Brain pericyte (primary cell): Measurements from ENCODE around the gene FOXE3.

Experiments used
- DNase-seq: peaks from one replicate; pipeline ENCODE4 v3.0.0-alpha.2; 2012; ENCODE audit warnings: low read depth, low spot score

Gene FOXE3

DNA sequence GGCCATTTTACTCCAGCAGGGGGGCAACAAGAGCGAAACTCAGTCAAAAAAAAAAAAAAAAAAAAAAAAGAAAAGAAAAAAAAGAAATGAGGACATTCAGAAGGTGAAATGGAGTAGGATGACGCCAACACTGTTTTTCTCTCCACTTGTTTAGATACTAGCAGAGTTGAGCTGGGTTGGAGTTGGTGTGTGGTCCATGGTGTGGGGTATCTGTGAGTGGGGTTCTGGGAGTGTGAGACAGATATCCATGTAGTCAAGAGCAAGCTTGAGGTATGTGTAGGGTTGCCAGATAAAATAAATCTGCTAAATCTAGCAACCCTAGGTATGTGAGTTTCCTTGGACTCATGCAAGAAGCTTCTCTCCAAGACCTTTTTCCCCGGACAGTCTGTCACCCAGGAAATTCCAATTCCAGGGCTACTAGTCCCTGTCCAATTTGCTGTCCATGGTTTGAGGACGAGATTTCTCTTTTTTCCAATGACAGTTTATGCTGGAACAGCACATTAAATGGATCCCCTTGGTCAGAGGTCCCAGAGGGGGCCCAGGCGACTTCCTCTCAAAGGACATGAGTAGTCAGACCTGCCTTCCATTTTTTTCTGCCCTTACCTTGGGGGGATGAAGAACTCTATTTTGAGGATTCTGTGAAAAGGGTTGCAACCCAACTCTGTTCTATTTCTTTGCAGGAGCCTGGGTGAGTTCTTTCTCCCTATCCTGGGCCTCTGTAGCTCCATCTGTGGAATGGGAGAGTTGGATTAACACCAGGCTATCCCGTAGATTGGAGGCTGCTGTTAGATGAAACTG, 19.6 kb downstream of the FOXE3 start:
- DNase-seq = no peak

DNA sequence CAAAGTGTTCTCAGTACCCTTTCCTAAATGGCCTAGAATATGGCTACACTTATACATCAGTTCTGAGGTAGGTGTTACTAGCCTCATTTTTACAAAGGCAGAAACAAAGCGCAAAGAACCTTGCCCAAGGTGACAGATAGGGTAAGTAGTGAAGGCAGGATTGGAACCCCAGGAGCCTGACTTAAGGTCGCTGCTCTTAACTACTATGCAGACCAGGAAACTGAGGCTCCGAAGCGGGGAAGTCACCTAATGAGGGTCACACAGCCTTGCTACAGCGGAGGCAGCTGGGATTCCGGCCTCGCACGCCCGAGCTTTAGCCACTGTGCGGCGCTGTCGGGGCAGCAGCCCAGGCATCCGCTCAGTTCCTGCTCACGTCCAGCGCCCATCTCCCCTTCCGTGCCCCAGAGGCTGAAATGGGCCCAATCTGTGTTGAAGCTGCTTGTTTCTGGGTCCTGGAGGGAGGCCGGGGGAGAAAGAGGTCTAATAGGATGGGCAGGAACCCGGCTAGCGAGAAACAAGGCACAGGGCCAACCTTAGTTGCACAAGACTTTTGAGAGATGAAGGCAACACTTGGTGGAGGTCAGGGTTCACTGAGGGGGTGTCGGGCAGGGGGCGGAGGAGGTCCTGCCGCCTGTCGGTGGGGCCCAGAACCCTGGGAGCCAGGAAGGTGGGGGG, 20.4 kb downstream of the FOXE3 start:
- DNase-seq = no peak

DNA sequence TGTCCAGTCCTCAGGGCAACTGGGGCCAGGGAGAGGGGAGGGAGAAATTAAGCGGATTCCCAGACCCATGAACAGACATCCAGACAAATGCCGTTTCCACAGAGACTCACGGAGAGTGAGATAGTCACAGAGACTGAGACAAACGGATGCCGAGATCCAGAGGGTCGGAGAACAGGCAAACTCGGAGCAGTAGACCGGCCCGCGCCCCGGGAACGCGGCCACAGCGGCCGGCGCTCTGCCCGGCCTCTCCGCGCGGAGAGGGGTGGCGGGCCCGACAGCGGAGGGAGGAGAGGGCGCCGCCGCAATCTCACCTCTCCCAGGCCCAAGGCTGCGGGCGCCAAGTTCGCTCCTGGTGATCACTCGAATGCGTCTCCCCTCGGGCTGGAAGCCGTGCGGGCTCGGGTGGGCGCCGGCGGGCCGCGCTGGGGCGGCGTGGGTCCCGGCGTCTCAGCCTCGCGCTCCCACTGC, 20.9 kb downstream of the FOXE3 start:
- no peak for DNase-seq

DNA sequence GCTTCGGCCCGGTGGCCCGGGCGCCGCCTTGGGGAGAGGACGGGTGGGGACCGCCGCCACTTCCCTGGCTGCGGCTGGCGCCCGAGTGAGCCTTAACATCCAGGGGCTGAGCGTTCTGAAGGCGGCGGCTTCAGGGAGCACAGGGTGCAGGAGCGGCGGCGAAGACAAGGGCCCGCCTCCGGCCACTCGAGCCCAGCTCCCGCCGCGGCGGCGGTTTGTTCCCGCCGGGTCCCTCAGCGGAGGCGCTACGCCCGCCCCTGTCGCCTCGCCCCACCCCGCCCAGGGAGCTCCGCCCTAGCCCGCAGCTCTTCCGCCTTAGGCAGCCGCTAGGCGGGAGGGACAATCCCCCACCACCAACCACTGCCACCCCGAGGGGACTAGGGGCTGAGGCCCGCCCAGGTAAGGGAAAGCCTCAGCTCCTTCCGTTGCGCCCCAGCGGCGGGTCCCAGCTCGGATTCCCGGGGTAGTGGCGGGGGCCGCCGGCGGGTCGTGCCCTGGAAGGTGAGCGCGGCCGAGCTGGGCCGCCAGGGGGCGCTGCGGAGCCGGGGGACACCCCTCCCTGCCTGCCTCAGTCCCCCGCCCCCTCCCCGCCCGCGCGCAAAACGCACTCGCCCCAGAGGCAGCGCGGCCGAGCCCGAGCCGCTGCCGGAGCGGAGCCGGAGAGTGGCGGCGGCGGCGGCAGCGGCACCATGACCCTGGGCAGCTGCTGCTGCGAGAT, 21.5 kb downstream of the FOXE3 start, which contains the start of gene FOXD2:
TSS of gene FOXD2 (plus strand) at position 598 of the 718 bp plus-strand sequence. CDS start at position 690, 92 bp downstream.
- DNase-seq = no peak

DNA sequence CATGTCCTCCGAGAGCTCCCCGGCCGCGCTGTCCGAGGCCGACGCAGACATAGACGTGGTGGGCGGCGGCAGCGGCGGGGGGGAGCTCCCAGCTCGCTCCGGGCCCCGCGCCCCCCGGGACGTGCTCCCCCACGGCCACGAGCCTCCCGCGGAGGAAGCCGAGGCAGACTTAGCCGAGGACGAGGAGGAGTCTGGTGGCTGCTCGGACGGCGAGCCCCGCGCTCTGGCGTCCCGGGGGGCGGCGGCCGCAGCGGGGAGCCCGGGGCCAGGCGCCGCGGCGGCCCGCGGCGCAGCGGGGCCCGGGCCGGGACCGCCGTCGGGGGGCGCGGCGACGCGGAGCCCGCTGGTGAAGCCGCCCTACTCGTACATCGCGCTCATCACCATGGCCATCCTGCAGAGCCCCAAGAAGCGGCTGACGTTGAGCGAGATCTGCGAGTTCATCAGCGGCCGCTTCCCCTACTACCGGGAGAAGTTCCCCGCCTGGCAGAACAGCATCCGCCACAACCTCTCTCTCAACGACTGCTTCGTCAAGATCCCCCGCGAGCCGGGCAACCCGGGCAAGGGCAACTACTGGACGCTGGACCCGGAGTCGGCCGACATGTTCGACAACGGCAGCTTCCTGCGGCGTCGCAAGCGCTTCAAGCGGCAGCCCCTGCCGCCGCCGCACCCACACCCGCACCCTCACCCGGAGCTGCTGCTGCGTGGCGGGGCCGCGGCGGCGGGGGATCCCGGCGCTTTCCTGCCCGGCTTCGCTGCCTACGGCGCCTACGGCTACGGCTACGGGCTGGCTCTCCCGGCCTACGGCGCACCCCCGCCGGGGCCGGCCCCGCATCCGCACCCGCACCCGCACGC, 22.3 kb downstream of the FOXE3 start:
- no peak for DNase-seq

DNA sequence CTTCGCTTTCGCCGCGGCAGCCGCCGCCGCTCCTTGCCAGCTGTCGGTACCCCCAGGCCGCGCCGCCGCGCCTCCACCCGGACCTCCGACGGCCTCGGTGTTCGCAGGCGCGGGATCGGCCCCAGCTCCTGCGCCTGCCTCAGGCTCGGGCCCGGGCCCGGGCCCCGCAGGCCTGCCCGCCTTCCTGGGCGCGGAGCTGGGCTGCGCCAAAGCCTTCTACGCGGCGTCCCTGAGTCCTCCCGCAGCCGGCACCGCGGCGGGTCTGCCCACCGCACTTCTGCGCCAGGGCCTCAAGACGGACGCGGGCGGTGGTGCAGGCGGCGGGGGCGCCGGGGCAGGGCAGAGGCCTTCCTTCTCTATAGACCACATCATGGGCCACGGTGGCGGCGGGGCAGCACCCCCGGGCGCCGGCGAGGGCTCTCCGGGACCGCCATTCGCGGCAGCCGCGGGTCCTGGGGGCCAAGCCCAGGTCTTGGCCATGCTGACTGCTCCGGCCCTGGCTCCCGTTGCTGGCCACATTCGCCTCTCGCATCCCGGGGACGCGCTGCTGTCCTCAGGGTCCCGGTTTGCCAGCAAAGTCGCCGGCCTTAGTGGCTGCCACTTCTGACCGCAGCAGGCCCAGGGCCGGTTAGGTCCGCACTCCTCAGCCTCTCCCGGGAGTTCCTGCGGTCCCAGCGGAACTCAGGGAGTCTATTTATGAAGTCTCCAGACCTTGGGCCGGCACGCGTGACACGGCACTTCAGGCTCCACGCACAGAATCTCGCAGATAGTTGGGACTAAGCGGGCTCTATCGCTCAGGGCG, 23.1 kb downstream of the FOXE3 start:
- DNase-seq = no peak

DNA sequence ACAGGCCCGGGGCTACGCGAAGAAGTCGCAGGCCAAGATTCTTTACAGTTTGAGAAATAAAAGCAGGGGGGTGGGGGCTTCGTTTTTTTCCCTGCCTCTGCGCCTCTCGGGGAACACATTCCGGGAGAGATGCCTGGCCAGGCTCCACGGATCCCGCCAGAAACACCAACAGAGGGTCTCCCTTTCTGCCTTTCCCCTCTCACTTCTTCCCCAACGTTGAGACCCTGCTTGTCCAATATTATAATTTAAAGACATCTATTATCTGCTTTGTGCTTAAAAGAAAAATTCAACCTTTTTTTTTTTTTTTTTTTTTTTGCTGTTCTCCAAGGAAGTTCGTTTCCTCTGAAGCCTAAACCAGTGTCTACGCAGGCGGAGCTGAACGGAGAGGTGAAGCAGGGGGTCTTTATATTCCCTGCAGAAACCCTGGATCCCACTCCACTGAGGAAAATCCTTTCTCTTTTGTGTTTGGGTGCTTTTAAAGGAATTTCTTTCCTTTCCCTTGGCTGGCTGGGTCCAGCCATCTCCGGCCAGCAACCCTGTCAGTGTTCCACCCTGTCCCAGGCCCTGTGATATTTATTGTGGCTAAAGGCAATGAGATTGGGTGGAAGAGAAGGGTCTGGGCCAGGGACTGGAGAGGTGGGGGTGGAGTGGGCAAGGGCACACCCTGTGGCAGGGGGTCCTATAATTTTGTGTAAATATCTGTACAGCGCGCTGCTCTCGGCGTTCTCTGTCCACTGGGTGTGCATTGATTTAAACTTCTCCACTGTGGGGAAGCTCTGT, 23.9 kb downstream of the FOXE3 start:
- no peak for DNase-seq

DNA sequence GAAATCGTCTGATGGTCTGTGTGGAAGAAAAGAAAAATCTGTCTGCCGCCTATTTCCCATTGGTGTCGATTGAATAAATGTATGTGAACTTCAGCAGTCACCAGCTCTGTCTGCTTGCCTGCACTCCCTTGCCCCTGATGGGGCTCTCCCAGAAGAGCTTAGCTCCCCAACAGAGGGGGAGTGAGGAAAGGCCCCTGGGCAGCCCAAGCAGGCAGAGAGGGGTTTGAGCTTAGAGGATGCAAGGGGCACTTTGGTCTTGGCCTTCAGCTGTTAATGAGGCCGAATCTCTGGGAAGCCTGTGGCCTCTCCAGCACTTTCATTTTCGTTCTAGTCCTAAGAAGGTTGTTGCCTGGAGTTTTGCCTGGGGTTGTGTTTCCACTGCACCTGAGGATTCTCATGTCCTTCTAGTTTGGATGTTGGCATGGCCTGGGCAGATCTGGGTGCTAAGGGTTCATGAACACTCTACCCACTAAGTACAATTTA, 24.6 kb downstream of the FOXE3 start:
- no peak for DNase-seq

DNA sequence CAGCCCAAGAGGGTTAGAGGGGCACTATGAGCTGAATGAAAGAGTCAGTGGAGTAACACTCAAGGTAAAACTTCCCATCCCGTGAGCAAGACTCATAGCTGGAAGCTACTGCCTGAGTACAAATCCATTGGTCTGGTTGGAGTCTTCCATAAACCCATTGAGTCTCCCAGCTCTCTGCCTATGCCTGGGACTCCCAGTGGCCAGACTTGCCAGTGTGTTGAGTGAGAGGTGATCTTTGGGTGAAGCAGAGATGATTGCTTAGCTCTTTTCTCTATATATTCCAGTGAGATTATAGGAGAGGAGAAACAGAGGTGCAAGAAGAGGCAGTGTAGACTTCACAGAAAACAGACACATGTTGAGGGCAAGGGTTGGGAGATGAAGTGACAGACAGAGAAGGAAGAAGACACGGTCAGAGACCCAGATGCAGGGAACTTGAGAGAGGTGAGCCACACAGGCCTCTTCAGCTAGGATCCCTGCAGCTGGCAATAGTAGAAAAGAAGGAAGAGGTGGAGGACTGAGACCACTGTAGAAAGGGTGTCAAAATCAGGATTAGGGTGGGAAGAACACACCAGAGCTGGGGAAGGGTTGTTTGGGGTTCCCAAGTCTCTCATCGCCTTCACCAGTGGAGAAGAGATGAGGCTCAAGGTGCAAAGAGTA, 25.5 kb downstream of the FOXE3 start:
- DNase-seq = no peak

DNA sequence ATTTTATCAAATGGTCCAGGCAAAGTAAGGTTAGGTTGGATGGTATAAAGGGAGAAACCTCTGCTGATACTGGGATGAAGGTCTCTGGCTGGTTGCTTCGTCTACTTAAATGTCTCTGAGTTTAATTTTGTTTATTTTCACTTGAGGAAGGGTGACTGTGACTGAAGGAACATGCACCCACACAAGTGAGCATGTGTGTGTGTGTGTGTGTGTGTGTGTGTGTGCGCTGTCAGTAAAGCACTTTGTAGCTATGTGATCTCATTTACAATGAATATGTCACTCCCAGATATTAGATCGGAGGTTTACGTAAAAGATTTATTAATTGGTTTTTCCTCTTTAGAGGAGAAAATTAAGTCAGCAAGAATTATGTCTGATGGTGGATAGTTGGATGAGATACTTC, 26.1 kb downstream of the FOXE3 start:
- no peak for DNase-seq

DNA sequence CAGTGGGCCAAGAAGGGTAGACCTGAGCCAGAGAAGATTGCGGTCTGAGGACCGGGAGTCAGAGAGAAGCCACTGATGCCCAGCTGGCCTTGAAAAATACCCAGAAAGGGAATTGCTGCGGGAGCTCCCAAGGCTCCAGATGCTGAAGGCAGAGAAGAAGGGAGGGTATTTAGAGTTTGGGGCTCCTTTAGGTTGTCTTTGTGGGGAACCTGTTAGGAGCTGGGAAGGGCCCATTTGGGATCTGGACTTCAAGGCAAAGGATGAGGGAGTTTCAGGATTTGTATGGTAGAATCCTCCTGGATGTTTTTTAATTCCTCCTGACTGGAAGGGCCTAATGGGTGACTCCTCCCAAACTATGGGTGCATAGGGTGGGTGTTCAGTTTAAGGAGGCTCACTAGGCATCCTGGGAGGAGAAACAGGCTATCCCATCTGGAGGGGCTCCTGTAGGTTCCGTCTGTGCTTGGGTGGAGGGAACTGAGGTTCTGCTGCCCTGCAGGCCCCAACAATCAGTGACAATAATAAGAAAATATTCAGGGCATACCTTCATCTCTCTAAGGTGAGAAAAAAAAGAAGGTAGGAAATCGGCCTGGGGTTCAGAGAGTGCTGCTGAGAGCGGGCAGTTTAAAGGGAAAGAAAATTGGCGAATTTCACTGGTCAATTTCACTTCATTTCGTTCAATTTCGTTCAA, 26.9 kb downstream of the FOXE3 start:
- no peak for DNase-seq

DNA sequence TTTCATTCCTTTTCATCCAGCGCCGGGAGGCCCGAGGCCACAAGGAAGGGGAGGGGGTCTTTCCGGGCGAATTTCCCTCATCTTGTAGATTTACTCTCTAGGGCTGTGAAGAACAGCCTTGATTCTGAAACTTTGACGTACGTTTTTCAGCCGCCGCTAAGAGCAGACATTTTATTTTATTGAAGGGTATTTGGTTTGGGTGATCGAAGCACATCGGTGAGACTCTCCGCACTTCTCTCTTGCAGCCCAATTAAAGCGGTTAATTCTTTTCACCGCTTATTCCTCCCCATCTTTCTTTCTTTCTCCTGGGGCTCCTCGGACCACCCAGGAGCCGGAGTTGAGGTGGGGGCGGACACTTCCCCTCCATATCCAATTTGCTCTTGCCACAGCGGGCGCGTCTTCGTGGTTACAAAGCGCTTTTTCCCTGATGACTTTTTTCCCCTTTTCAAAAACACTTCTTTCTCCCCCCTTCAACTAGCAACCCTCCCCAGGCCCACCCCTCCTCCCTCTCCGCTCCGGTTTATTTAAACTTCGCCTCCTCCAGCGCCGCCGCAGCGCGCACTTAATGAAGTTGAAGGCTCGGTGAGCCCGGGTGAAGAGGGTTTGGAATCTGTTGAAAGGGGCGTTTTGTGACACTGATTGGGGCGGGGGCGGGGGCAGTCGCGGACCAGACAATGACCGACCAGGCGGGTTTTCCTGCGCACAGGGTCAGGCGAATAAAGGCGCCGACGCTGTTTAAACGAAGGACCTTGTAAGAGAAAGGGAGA, 27.6 kb downstream of the FOXE3 start:
- DNase-seq = no peak

DNA sequence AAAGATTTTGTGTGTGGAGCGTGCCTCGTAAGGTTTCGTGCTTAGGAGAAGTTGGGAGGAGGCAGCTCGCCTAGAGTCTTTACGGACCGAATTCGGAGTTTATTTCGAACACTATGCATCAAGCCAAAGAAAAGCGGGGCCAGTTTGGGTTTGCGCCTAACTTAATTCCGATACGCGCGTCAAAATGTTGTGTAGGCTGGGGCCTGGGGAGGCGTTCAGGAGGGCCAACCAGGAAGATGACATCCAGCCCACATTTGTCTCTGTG, 28.1 kb downstream of the FOXE3 start:
- DNase-seq = no peak

DNA sequence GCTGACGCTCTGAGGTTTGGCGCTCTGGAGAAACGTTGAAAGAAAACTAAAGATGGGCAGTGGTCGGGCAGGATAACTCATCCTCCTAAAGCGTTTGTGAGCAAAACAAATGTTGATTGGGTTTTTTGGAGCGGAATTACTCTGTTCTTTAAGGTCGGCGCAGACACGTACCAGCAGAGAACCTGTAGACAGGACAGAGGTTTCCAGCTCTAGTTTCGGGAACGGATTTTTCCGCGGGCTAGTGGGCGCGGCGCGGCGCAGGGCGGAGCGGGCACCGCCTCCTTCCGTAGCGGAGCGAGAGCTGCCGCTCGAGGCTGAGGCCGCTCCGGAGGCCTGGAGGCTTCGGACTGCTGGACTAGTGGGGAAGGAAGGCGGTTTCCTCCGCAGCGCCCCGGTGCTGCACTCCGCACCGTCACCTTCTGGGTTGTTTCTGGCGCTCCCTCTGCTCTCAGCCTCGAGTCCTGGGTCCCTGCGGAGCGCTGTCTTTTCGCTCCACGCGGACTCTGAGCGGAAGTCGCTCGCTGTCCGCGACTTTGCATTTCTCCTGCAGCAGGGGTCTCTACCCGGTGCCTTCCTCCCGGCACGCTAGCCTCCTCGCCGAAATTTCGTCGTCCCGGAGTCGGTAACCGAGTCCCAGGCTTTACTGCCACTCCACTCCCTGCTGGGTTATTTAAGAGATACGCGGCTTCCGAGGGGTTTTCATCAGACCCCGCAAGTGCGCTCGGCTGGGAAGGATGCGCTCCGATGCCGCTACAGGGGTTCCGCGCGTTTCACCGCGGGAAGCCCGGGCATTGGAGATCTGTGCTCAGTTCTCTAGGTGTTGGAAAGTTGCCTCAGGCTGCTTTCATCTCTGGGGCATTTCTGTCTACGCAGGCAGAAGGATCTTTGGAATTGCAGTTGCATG, 28.7 kb downstream of the FOXE3 start:
- DNase-seq = no peak

DNA sequence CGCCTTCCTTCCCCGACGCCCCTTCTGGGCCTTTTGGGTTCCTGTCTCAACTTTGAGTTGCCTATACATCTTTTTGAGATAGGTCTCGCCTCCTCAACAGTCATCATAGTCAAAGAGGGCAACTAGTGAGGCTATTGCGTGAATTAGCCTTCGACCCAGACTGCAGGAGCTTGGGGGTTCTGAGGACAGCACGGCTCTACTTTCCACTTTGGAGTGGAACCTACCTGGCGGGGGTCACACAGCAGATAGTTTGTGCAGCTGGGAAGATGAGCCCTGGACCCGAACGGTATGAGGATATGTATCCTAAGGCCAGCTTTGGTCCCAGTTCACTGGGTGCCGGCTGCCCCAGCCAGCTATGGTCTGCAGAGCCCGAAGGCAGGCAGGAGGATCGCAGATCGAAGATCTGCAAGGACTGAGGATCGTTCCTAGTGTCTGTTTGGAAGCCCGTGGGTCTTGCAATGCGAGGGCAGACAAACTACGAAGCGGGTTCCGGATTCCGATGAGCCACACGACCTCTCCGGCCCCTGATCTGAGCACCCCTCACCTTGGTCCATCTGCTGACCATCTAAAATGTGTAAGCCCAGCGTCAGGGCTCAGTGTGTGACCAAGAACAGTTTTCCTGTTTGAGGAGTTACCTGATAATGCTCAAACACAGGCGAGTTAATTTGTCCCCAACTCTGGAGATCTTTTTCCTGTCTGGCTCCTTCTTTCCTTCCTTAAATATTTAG, 29.9 kb downstream of the FOXE3 start:
- DNase-seq = no peak

DNA sequence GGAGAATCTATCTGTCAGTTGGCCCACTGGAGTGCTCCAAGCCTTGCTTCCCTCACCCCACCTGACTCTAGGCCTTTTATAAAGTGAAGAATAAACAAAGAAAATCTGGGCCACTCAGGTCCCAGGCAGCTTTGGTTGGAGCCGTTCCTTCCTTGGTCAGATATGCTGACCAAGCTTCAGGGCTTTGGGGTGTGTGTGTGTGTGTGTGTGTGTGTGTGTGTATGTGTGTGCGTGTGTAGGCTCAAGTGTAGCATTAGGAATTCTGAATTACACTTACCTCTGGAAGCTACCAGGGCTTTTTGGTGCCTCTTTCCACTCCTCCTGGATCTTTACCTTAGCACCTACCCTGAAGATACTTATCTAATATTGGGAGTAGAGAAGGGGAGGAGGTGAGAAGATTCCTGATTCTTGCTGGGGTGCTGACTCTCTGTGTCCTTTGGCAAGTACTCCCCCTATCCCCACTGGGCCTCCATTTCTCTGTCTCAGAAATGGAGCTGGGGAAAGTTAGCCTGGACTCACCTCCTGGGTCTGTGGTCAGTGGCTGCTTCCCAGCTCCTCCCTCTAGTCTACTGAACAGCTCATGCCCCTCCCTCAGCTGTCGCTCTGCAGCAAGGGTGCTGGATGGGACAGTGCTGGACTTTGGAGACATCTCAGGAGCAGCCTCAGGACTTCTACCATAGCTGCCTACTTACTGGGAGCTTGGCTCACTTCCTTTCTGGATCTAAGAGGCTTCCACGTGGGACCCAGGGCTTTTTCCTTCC, 32.6 kb downstream of the FOXE3 start:
- no peak for DNase-seq
